Loucy (cell line): ENCODE results near the gene EIPR1.

Experiments used
- H2AFZ ChIP-seq: fragments of 200-600 bp; sonication (generic); 2 replicates; pipeline ENCODE4 v1.6.0; 2016; ENCODE audit warnings: antibody characterized with exemption, mild to moderate bottlenecking, low read length, moderate library complexity
- H3F3A ChIP-seq: fragments of 200-600 bp; 2 replicates; pipeline ENCODE4 v1.6.0; 2016; ENCODE audit warnings: antibody characterized with exemption, low read depth, mild to moderate bottlenecking
- H3K27me3 ChIP-seq: fragments of 200-600 bp; sonication (generic); 2 replicates; pipeline ENCODE4 v1.6.1; 2014; ENCODE audit warnings: low read length, mild to moderate bottlenecking; ENCODE audit not compliant: insufficient read depth, poor library complexity, severe bottlenecking
- H3K36me3 ChIP-seq: fragments of 200-600 bp; sonication (generic); 2 replicates; pipeline ENCODE4 v1.6.1; 2016; ENCODE audit warnings: low read length; ENCODE audit not compliant: insufficient read depth
- H3K4me1 ChIP-seq: fragments of 200-600 bp; sonication (generic); 2 replicates; pipeline ENCODE4 v1.5.1; 2014; ENCODE audit warnings: low read length, mild to moderate bottlenecking; ENCODE audit not compliant: insufficient read depth, poor library complexity, severe bottlenecking
- H3K4me2 ChIP-seq: fragments of 200-600 bp; sonication (generic); 2 replicates; pipeline ENCODE4 v1.6.0; 2014; ENCODE audit warnings: antibody characterized with exemption, low read length, low read depth, mild to moderate bottlenecking; ENCODE audit not compliant: poor library complexity, severe bottlenecking
- H3K4me3 ChIP-seq: fragments of 200-600 bp; sonication (generic); 2 replicates; pipeline ENCODE4 v1.5.1; 2014; ENCODE audit warnings: low read length, mild to moderate bottlenecking, mixed read lengths; ENCODE audit not compliant: poor library complexity, severe bottlenecking
- H3K79me2 ChIP-seq: fragments of 200-600 bp; sonication (generic); 2 replicates; pipeline ENCODE4 v1.6.1; 2014; ENCODE audit warnings: low read length; ENCODE audit not compliant: insufficient read depth
- H3K9ac ChIP-seq: fragments of 200-600 bp; sonication (generic); 2 replicates; pipeline ENCODE4 v1.6.0; 2014; ENCODE audit warnings: mild to moderate bottlenecking, low read depth, low read length, moderate library complexity; ENCODE audit not compliant: poor library complexity, severe bottlenecking
- H3K9me2 ChIP-seq: fragments of 200-600 bp; sonication (generic); replicated peaks from 2 replicates; pipeline ENCODE4 v1.6.1; 2016; ENCODE audit warnings: low read depth, low read length, mixed read lengths
- H3K9me3 ChIP-seq: fragments of 200-600 bp; sonication (generic); 2 replicates; pipeline ENCODE4 v1.6.1; 2014; ENCODE audit warnings: mild to moderate bottlenecking, antibody characterized with exemption, low read length, low read depth; ENCODE audit not compliant: insufficient read depth
- H4K20me1 ChIP-seq: fragments of 200-600 bp; sonication (generic); 2 replicates; pipeline ENCODE4 v1.6.0; 2014; ENCODE audit warnings: antibody characterized with exemption, low read length, mild to moderate bottlenecking; ENCODE audit not compliant: insufficient read depth, poor library complexity, severe bottlenecking
- EZH2phosphoT487 ChIP-seq: fragments of 200-600 bp; IDR thresholded peaks from 2 replicates; pipeline ENCODE4 v1.6.1; 2018; ENCODE audit warnings: antibody characterized with exemption, mild to moderate bottlenecking, moderate library complexity, borderline replicate concordance
- TF ChIP-seq, protein P1 (sequence below): fragments of 200-600 bp; sonication (generic); conservative IDR thresholded peaks from 2 replicates; pipeline ENCODE4 v1.5.1; 2014; ENCODE audit warnings: mild to moderate bottlenecking, antibody characterized with exemption, low read length

The EIPR1 gene

DNA sequence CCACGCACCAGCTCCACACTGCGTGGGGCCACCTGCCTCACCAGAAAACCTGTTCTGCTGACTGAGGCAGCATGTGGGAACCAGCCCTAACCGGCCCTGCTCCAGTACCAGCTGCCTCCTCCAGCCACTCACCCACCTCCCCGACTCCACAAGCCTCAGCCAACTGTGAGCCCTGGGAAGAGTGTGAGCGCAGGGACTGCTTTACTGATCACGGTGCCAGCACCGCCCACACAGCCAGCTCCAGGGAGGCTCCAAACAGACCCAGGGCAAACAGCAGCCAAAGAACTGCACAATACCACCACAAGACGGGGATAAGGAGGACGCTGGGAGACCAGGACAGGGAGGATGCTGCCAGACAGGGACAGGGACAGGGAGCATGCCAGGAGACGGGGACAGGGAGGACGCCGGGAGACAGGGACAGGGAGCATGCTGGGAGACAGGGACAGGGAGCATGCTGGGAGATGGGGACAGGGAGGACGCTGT is 28.4 kb downstream of the EIPR1 start:
- peaks cover 41% of the 10 kb centered on the region; the same call in 1 of the 2 replicates for H3K36me3 ChIP-seq
- no peaks in the 10 kb centered on the region for H3K9me3 ChIP-seq
- H3K4me3 ChIP-seq = no peak overlapping the region
- H3K9ac ChIP-seq = no peak overlapping the region
- no peaks in the 10 kb centered on the region for H3F3A ChIP-seq
- H3K27me3 ChIP-seq = no peaks in the 10 kb centered on the region
- no peaks in the 10 kb centered on the region for H3K4me1 ChIP-seq
- TF ChIP-seq, protein P1, sequence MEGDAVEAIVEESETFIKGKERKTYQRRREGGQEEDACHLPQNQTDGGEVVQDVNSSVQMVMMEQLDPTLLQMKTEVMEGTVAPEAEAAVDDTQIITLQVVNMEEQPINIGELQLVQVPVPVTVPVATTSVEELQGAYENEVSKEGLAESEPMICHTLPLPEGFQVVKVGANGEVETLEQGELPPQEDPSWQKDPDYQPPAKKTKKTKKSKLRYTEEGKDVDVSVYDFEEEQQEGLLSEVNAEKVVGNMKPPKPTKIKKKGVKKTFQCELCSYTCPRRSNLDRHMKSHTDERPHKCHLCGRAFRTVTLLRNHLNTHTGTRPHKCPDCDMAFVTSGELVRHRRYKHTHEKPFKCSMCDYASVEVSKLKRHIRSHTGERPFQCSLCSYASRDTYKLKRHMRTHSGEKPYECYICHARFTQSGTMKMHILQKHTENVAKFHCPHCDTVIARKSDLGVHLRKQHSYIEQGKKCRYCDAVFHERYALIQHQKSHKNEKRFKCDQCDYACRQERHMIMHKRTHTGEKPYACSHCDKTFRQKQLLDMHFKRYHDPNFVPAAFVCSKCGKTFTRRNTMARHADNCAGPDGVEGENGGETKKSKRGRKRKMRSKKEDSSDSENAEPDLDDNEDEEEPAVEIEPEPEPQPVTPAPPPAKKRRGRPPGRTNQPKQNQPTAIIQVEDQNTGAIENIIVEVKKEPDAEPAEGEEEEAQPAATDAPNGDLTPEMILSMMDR = no peak
- TF ChIP-seq EZH2phosphoT487 = no peak
- no peaks in the 10 kb centered on the region for H3K9me2 ChIP-seq
- no peaks in the 10 kb centered on the region for H4K20me1 ChIP-seq
- no peak overlapping the region for H2AFZ ChIP-seq
- H3K4me2 ChIP-seq = no peak overlapping the region
- no peaks in the 10 kb centered on the region for H3K79me2 ChIP-seq

DNA sequence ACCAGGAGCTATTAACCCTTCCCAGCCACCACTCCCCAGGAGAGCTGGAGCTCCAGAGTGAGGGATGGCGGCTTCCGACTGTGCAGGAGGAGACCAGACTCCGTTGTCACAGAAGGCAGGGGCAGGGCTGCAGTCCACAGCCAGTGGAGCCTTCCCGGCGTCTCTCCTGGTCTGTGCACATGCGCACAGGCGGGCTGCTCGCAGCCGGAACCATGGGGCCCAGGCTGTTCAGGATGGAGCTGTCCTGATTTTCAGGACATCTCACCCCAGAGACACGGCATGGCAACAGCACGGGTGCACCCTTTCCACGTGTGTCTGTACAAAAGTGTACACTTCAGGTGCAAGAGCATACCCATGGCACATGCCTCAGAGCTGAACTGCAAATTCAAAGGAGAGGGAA is 28.9 kb downstream of the EIPR1 start:
- Histone ChIP-seq H3K79me2 (no peaks in the 10 kb centered on the region), H4K20me1 (no peaks in the 10 kb centered on the region), H2AFZ (no peak overlapping the region), H3K36me3 (peaks cover 37% of the 10 kb centered on the region; the same call in 1 of the 2 replicates), H3F3A (no peaks in the 10 kb centered on the region), H3K9ac (no peak overlapping the region), H3K9me2 (no peaks in the 10 kb centered on the region), H3K4me2 (no peak overlapping the region), H3K4me1 (no peaks in the 10 kb centered on the region), H3K4me3 (no peak overlapping the region), H3K27me3 (no peaks in the 10 kb centered on the region), H3K9me3 (no peaks in the 10 kb centered on the region)
- TF ChIP-seq, protein P1 = no peak

DNA sequence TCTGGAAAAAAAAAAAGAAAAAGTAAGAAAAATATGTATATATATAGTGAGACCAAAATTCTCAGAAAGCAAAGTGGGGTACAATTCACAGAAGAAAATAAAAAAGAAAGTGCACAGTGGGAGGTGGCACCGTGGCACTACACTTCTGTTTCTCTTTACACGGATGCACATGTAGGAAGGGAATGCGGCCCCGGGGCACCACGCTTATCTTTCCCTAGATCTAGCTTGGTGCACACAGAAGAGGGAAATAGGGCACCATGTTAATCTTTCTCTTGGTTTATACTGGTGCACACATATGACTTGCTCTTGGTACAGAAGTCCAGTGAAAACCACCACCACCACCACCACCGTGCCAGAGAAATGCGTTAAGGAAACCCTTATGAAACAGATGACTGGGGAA is 32.0 kb downstream of the EIPR1 start:
- no peak overlapping the region for H3K4me2 ChIP-seq
- H3K36me3 ChIP-seq = peaks cover 20% of the 10 kb centered on the region; the same call in 1 of the 2 replicates
- no peak overlapping the region for H3K9ac ChIP-seq
- no peaks in the 10 kb centered on the region for H3K9me3 ChIP-seq
- H3K27me3 ChIP-seq = no peaks in the 10 kb centered on the region
- H3K4me3 ChIP-seq = no peak overlapping the region
- H3K4me1 ChIP-seq = no peaks in the 10 kb centered on the region
- H4K20me1 ChIP-seq = no peaks in the 10 kb centered on the region
- no peaks in the 10 kb centered on the region for H3F3A ChIP-seq
- no peak for TF ChIP-seq EZH2phosphoT487
- TF ChIP-seq, protein P1 = no peak
- H2AFZ ChIP-seq = no peak overlapping the region
- H3K79me2 ChIP-seq = no peaks in the 10 kb centered on the region
- no peaks in the 10 kb centered on the region for H3K9me2 ChIP-seq
